ENCODE results near the gene DNAJB4. TPM values are rescaled to one million over a fixed set of nuclear protein-coding genes. Genes with fewer than 3 reads are reported as not detected.

The DNAJB4 gene
- total and polyA plus RNA-seq, 2 donors (not counting 3 experiments of a cell fraction or from before 2014, with no cell fraction given) = 30.4 to 136 TPM

DNA sequence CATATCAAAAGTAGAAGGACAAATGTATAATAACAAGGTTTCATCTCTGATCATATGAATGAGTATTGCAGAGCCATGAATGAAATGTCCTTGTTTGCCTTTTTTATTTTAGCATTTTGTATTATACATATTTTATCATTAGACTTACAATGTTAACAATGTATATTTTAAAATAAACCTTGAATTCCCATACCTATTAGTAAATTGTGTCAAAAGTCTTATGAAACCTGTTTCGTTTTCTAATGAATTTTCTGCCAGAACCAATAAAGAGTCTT lies 646 bp downstream of the DNAJB4 start:
- Histone ChIP-seq H3K9ac (replicated peaks; ENCODE audit: extremely low read depth, insufficient read depth, low read length) (peak overlapping the region; percentile 98), H3K4me3 (replicated peaks in 1 of 3; ENCODE audit: insufficient read depth in 1 of 3, low read depth in 1 of 3, low read length in 3 of 3) (peak overlapping the region; percentile 69 to 99 (median 98)), H3K9me1 (replicated peaks; ENCODE audit: control insufficient read depth, extremely low read depth, insufficient read depth, low read length) (no peaks in the 10 kb centered on the region), H4K20me1 (replicated peaks; ENCODE audit: control insufficient read depth, extremely low read depth, insufficient read depth, low read length) (peaks cover 5% of the 10 kb centered on the region), H3K27ac (ENCODE audit: insufficient read depth, low read depth, low read length) (peak overlapping the region; percentile 82), H3K36me3 (ENCODE audit: control insufficient read depth in 2 of 2, extremely low read depth in 1 of 2, insufficient read depth in 2 of 2, low read length in 2 of 2) (peaks cover 0 to 2% of the 10 kb centered on the region in 2 experiments), H3K79me2 (ENCODE audit: control insufficient read depth, insufficient read depth, low read length) (peaks cover 61% of the 10 kb centered on the region), H3K4me1 (ENCODE audit: control insufficient read depth, extremely low read depth, insufficient read depth, low read length) (peaks cover 34% of the 10 kb centered on the region), H3K9me3 (replicated peaks; ENCODE audit: control insufficient read depth, insufficient read depth, low read length) (no peaks in the 10 kb centered on the region), H3K27me3 (ENCODE audit: control insufficient read depth in 2 of 2, insufficient read depth in 2 of 2, low read length in 2 of 2) (no peaks in the 10 kb centered on the region), H3K4me2 (ENCODE audit: insufficient read depth, low read length) (peak overlapping the region; percentile 100), H2AFZ (ENCODE audit: low read depth, low read length) (no peak overlapping the region)
- DNase-seq (ENCODE audit: low read depth, low spot score) (no peak), FAIRE-seq (no peak)
- ChIA-PET CTCF (interaction anchor here (1.0 to 15.7 kb wide), 13 partner anchors 24 to 126 kb away, joined by 3 to 250 read pairs (median 7); partner anchors contain the start of genes FUBP1 and NEXN), POLR2A (interaction anchor here (0.5 to 3.9 kb wide), 19 partner anchors 10 to 126 kb away, joined by 3 to 122 read pairs (median 14); partner anchors contain the start of gene FUBP1)
- no peak for TF ChIP-seq POLR2AphosphoS5 (IDR thresholded peaks at IDR 0.05; ENCODE audit: insufficient read depth, low read depth, low read length)
- TF ChIP-seq, protein P1, sequence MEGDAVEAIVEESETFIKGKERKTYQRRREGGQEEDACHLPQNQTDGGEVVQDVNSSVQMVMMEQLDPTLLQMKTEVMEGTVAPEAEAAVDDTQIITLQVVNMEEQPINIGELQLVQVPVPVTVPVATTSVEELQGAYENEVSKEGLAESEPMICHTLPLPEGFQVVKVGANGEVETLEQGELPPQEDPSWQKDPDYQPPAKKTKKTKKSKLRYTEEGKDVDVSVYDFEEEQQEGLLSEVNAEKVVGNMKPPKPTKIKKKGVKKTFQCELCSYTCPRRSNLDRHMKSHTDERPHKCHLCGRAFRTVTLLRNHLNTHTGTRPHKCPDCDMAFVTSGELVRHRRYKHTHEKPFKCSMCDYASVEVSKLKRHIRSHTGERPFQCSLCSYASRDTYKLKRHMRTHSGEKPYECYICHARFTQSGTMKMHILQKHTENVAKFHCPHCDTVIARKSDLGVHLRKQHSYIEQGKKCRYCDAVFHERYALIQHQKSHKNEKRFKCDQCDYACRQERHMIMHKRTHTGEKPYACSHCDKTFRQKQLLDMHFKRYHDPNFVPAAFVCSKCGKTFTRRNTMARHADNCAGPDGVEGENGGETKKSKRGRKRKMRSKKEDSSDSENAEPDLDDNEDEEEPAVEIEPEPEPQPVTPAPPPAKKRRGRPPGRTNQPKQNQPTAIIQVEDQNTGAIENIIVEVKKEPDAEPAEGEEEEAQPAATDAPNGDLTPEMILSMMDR (IDR thresholded peaks at IDR 0.05; ENCODE audit: extremely low read depth in 1 of 2, insufficient read depth in 1 of 2, low read depth in 1 of 2, low read length in 2 of 2) = no peak
- TF ChIP-seq FOS (IDR thresholded peaks at IDR 0.05; ENCODE audit: borderline replicate concordance, insufficient read depth, low read length) = no peak
- TF ChIP-seq EZH2 (IDR thresholded peaks at IDR 0.05; ENCODE audit: borderline replicate concordance, low read depth, low read length, severe bottlenecking) = no peak
- TF ChIP-seq MYC (IDR thresholded peaks at IDR 0.05; ENCODE audit: low read depth, low read length) = no peak
- TF ChIP-seq POLR2A (IDR thresholded peaks at IDR 0.05; ENCODE audit: low read depth, low read length) = no peak
- TF ChIP-seq, protein P2, sequence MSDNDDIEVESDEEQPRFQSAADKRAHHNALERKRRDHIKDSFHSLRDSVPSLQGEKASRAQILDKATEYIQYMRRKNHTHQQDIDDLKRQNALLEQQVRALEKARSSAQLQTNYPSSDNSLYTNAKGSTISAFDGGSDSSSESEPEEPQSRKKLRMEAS (IDR thresholded peaks at IDR 0.05; ENCODE audit: insufficient read depth, insufficient read length) = no peak
- TF ChIP-seq GATA2 (IDR thresholded peaks at IDR 0.05; ENCODE audit: insufficient read depth, insufficient read length, low read depth, low read length) = no peak
- no peak for TF ChIP-seq JUN (IDR thresholded peaks at IDR 0.05; ENCODE audit: borderline replicate concordance, insufficient read depth, insufficient read length, low read depth)
- BruUV-seq (replicated peaks) = TSS peak; percentile 53
- intact Hi-C loops (cut with micrococcal nuclease) (loop anchor here (1.0 kb wide), 1 partner anchor 73 kb away; no protein-coding TSS in a partner anchor), dilution Hi-C loops (cut with MboI; ENCODE audit: extremely low pct_ligation_motif_present, low sequenced_read_pairs) (no loop called here)
